ENCODE results near the gene CD320. TPM values are rescaled to one million over a fixed set of nuclear protein-coding genes. Genes with fewer than 3 reads are reported as not detected.

Gene CD320
- total and polyA plus RNA-seq, 2 of the 8 experiments (the other 6 are each of a cell fraction or from before 2014, with no cell fraction given): 80.4 to 157 TPM

DNA sequence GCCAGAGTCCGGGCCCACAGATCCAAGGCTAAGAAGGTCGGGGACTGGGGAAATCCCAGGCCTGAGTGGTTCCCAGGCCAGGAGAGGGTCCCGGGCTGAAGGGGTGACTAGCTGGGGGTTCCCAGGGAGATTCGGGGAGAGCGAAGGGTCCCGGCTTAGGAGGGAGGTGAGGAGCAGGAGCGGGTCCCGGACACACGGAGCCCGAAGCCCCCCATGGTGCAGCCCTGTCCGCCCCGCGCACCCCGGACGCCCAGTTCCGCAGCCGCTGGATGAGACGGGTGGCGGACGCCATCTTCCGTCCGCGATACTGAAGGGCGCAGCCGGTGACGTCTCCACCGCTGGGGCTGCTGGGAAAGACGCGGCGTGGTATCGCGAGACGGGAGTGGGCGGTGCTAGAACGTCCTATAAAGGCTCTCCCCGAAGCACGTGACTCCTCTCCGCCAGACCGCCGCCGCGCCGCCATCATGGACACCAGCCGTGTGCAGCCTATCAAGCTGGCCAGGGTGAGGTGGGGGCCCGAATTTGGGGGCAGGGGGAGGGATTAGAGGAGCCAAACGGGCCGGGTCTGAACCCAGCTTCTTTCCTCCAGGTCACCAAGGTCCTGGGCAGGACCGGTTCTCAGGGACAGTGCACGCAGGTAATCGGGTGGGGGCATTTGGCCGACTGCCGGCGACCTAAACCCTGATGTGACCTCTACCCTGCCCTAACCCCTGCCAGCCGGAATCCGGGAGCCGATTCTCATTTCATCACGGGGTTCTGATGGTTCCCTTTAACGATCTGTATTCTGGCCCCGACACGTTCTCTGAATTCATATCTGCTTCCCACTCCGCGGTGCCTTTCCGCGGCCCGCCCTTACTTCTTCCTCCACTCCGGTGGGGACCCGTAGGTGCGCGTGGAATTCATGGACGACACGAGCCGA lies 13.2 kb upstream of the CD320 start, which contains the start of the genes NDUFA7 and RPS28 (continued):
- TF ChIP-seq, protein P1, sequence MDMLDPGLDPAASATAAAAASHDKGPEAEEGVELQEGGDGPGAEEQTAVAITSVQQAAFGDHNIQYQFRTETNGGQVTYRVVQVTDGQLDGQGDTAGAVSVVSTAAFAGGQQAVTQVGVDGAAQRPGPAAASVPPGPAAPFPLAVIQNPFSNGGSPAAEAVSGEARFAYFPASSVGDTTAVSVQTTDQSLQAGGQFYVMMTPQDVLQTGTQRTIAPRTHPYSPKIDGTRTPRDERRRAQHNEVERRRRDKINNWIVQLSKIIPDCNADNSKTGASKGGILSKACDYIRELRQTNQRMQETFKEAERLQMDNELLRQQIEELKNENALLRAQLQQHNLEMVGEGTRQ (IDR thresholded peaks at IDR 0.05; ENCODE audit: low read length): peak; percentile 85
- TF ChIP-seq KDM5A (IDR thresholded peaks at IDR 0.05; ENCODE audit: low read length) (peak; percentile 96), ZNF274 (IDR thresholded peaks at IDR 0.05; ENCODE audit: borderline replicate concordance, extremely low read depth, low read length) (no peak), SIRT6 (IDR thresholded peaks at IDR 0.05; ENCODE audit: low read length) (no peak), EP300 (IDR thresholded peaks at IDR 0.05; ENCODE audit: borderline replicate concordance in 1 of 2, low read depth in 2 of 2, low read length in 2 of 2) (0 out of 3 replicates have a peak, but pooled peaks of 1 of the 2 experiments have one; percentile 50)
- TF ChIP-seq, protein P2, sequence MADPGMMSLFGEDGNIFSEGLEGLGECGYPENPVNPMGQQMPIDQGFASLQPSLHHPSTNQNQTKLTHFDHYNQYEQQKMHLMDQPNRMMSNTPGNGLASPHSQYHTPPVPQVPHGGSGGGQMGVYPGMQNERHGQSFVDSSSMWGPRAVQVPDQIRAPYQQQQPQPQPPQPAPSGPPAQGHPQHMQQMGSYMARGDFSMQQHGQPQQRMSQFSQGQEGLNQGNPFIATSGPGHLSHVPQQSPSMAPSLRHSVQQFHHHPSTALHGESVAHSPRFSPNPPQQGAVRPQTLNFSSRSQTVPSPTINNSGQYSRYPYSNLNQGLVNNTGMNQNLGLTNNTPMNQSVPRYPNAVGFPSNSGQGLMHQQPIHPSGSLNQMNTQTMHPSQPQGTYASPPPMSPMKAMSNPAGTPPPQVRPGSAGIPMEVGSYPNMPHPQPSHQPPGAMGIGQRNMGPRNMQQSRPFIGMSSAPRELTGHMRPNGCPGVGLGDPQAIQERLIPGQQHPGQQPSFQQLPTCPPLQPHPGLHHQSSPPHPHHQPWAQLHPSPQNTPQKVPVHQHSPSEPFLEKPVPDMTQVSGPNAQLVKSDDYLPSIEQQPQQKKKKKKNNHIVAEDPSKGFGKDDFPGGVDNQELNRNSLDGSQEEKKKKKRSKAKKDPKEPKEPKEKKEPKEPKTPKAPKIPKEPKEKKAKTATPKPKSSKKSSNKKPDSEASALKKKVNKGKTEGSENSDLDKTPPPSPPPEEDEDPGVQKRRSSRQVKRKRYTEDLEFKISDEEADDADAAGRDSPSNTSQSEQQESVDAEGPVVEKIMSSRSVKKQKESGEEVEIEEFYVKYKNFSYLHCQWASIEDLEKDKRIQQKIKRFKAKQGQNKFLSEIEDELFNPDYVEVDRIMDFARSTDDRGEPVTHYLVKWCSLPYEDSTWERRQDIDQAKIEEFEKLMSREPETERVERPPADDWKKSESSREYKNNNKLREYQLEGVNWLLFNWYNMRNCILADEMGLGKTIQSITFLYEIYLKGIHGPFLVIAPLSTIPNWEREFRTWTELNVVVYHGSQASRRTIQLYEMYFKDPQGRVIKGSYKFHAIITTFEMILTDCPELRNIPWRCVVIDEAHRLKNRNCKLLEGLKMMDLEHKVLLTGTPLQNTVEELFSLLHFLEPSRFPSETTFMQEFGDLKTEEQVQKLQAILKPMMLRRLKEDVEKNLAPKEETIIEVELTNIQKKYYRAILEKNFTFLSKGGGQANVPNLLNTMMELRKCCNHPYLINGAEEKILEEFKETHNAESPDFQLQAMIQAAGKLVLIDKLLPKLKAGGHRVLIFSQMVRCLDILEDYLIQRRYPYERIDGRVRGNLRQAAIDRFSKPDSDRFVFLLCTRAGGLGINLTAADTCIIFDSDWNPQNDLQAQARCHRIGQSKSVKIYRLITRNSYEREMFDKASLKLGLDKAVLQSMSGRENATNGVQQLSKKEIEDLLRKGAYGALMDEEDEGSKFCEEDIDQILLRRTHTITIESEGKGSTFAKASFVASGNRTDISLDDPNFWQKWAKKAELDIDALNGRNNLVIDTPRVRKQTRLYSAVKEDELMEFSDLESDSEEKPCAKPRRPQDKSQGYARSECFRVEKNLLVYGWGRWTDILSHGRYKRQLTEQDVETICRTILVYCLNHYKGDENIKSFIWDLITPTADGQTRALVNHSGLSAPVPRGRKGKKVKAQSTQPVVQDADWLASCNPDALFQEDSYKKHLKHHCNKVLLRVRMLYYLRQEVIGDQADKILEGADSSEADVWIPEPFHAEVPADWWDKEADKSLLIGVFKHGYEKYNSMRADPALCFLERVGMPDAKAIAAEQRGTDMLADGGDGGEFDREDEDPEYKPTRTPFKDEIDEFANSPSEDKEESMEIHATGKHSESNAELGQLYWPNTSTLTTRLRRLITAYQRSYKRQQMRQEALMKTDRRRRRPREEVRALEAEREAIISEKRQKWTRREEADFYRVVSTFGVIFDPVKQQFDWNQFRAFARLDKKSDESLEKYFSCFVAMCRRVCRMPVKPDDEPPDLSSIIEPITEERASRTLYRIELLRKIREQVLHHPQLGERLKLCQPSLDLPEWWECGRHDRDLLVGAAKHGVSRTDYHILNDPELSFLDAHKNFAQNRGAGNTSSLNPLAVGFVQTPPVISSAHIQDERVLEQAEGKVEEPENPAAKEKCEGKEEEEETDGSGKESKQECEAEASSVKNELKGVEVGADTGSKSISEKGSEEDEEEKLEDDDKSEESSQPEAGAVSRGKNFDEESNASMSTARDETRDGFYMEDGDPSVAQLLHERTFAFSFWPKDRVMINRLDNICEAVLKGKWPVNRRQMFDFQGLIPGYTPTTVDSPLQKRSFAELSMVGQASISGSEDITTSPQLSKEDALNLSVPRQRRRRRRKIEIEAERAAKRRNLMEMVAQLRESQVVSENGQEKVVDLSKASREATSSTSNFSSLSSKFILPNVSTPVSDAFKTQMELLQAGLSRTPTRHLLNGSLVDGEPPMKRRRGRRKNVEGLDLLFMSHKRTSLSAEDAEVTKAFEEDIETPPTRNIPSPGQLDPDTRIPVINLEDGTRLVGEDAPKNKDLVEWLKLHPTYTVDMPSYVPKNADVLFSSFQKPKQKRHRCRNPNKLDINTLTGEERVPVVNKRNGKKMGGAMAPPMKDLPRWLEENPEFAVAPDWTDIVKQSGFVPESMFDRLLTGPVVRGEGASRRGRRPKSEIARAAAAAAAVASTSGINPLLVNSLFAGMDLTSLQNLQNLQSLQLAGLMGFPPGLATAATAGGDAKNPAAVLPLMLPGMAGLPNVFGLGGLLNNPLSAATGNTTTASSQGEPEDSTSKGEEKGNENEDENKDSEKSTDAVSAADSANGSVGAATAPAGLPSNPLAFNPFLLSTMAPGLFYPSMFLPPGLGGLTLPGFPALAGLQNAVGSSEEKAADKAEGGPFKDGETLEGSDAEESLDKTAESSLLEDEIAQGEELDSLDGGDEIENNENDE (IDR thresholded peaks at IDR 0.05; ENCODE audit: insufficient replicate concordance, low read length): no peak
- TF ChIP-seq, protein P3, sequence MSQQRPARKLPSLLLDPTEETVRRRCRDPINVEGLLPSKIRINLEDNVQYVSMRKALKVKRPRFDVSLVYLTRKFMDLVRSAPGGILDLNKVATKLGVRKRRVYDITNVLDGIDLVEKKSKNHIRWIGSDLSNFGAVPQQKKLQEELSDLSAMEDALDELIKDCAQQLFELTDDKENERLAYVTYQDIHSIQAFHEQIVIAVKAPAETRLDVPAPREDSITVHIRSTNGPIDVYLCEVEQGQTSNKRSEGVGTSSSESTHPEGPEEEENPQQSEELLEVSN (IDR thresholded peaks at IDR 0.05): no peak

Data from H1 (cell line).